ENCODE data around the gene CUEDC1.
"Not testable (repeated sequence)": the region's sequence is repeated elsewhere in the genome, so short reads cannot be mapped to it uniquely, and the experiment has no call there.

Gene CUEDC1

DNA sequence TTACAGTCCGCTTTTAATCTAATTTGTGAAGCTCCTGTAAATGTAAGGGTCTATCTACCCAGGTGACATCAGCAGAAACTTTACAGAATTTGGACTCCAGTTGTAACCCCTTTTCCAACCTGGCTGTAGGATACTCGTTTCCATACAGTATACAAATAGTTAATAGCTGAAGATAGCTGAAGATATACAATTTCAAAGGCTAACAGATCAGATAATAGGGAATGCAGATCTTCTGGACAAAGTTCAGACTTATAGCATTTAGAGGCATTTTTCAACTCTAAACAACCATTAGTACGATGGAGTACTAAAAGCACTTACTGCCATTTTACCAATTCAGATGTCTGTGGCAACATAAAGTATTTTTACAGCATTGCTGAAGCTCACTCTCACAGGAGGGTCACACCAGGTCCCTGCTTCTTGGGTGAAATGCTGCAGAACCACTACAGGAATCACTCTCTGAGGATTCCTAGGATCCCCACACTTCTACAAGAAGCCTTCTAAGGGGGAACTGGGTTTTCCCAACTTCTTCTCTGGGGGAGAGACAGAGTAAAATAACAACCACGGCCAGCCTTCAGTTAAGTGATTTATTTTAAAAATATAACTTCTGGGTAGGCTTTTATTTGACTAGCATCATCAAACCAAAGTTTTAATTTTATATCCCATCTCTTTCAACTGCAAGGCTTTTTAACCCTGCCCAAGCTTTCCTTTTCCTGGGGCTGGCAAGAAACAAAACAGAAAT, 29.9 kb upstream of the CUEDC1 start:
- DNase-seq, result no peak

DNA sequence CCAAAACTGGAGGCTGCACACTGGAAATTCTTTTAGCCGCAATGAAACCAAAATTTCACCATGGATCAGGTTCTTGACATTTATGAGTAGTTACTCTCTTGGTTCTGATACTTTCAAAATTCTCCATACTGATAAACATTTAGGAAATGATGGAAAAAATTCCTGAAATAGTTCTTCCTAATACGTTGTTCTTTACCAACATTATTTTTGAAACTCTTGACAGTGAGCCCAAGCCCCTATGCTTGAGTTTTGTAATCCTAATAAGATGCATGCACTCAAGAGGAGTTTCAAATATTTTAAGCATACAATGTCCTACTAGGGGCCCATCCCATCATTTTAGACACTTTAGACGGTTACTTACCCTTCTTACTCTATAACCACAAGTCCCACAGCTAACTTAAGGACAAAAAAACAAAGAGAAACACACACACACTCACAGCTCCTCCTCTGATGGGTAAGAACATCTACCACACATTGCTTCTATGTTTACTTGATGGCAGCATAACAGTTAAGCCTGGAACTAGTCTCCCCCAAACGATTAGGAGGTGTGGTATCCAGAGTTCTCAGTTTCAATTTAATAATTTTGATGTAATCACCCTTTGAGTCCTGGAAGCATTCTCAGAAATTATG, 29.2 kb upstream of the CUEDC1 start:
- DNase-seq, result no peak

DNA sequence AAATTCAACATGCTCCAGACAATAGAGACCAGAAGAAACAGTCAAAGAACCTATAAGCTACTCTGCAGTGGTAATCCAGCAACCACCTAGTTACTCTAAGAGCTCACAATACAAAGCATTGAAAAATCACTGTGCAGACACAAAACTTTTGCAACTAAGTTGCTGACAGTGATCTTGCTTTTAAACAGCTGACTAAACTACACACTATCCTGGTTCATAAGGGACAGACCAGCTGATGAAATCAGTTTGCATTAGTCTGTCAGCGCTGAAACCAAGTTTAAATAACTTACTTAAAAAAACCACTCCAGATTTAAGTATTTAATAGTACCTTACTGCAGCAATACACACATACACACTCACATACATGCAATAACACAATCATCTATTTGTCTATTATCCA, 28.2 kb upstream of the CUEDC1 start:
- no peak for DNase-seq

DNA sequence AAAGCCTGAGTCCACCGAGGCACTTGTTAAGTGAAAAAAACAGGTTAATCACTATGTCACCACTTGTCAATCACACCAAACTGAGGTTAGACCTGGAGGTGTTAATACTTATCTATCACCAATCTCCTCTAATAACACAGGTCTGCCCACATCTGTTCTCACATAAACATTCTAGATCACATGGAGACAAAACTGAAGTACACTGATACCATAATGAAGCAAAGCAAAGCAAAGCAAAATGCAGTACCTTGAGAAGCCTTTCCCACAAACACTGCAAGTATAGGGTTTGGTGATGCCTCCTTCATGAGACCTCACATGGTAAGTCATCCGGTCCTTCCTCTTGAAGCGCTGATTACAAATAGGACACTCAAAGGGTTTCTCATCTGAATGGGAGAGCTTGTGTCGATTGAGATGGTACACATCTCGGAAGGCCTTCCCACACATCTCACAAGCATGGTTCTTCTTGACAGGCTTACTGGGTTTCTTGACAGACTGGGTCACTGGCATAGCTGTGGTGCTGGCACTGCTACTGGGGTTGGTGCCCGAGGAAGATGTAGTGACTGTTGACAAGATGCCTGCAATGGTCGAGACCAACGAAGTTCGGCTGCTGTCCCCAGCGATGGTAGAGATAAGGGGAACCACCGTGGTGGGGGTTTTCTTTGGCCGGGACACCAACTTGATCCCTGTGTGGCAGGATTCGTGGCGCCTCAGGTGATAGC, 27.4 kb upstream of the CUEDC1 start:
- DNase-seq, result no peak

DNA sequence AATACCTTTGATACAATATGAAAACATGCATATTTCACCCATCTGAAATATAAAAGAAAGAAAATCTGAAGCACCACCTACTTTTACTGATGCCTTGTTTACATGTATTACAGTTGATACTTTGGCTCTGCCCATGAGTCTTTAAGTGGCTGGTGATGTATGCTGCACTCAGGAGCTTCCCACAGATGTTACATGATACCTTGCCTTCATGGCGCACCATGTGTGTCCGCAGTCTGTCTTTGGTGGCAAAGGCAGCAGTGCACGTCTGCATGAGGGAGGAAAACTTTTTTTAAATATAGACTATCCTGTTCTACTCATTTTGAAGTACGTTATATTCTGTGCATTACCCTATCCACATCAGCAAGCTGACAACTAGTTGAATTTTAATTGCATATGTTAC, 25.3 kb upstream of the CUEDC1 start:
- no peak for DNase-seq

DNA sequence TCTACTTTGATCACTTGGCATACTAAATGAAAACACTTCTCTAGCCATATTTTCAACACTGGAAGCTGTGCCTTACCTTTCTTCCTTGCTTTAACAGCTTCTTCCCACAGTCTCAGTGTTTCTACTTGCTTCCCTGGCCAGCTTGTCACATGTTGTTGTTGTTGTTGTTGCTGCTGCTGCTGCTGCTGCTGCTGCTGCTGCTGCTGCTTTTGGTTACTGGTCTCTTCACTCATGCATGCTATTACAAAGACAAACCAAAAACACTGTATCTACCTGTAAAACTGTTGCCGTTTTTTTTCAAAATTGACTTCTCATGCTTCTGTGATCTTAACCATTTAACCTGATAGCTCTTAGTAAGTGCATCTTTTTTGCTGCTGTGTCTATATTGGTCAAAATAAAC, 23.9 kb upstream of the CUEDC1 start:
- DNase-seq, result no peak

DNA sequence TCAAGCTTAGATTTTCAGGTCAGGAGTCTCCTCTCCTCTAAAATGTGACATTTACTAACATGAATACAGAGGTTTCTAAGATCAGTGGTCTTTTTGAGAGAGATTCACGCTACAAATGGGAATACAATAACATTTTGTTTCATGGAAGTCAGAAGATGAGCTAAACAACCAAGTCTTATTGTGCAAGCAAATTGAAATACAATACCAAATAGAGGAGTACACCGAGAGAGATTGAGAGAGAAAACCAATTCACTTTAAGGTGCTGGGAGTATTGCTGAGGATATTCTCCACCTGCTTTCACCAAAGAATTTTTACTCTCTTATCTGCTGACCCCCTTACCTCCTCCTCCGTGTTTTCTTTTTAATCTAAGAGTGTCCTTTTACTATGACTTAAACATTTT, 21.4 kb upstream of the CUEDC1 start:
- DNase-seq, result no peak

DNA sequence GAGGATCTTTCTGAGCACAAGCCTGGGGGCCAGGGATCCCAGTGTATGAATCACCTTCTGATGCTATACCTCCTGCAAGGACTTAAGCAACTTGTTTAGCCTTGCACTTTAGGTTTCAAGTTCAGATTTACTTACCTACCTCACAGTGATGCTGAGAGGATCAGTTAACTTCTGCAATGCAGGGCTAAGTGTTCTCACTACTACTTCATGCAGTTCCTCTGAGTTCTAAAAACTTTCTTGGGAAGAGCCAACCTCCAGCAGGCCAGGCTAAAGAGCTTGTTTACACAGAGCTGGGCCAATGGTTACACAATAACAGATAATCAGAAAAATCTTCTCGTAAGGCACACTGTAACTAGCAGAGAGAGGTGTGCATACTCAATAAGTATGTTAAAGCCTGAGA, 19.8 kb upstream of the CUEDC1 start:
- DNase-seq, result no peak

DNA sequence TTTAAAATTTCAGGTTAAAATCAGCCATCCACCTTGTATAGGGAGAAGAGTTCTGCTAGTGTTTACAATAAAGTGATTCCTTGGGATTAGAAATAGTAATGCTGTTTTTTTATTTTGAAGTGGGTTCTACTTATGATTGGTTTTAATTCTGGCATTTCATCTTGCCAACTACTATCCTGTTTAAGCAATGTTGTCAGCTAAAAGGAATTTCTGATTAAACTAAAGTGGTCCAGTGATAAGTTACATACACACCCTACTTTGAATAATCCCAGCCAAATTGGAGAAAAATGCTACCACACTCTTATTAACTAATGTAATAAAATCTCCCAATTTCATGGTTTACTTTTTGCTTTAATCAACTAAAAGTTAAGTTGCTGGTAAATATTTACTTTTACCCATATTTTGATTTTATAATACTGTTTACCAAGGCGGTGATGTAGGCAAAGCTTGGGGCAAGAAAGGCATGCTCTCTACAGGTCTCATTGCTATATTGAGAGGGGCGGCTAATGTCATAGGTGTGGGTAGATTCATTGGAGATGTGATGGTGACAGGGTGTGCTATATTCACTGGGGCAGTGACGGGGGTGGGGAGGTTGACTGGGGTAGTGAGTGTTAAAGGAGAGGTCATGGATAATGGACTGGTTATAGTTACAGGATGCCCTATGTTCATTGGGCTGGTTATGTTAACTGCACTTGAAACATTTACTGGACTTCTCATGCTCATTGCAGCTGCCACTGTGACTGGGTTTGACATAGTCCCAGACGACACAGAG, 19.0 kb upstream of the CUEDC1 start:
- not testable (repeated sequence) for DNase-seq

DNA sequence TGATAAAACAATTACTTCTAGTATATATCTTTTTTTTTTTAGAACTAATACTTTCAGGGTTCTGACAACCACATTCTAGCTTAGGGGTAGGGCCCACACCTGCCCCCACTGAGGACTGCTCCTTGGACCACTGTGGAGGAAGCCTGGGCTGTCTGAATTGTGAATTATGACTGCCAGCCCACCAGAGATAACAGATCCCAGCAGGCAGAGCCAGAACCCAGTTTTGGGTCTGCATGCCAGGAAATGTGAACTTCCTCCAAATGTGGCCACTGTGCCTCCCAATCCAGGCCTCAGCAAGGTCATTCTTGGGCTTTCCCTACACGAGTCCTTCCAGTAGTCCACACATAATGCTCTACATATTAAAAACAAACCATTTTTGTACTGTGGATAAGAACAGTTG, 16.9 kb upstream of the CUEDC1 start:
- no peak for DNase-seq

DNA sequence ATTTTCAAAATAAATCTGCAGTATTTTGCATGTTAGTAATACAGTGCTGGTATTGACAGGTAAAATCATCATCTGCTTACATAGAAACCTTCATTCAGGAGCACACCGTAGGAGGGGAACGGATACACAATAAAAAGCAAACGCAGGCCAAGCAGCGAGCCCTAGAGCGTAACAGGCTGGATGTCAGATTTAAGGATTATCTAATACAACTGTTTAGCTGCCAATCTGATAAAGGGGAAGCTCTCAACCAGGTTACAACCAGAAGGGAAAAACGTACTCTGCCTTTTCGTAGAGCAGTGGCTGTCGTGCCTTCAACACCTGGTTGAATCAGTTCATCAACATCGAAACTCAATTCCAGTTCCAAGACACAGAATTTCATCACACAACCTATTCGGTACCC, 16.4 kb upstream of the CUEDC1 start:
- DNase-seq, result no peak

DNA sequence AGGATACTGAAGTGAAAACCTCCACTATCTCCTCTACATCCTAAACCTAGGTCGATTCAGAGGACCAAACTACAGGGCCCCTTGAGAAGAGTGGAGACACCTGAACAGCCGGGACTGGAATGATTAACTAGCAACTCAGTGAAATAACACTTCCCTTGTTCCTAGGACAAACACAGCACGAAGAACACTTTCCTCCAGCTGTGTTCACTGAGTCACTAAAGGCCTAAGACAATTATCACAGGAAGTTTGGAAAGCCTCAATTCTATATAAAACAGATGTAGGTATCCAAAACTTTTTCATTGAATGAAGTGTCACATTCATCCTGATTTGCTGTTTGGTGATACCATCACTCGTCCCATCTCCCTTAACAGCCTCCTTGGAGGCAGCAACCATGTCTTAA, 15.5 kb upstream of the CUEDC1 start:
- DNase-seq, result no peak

DNA sequence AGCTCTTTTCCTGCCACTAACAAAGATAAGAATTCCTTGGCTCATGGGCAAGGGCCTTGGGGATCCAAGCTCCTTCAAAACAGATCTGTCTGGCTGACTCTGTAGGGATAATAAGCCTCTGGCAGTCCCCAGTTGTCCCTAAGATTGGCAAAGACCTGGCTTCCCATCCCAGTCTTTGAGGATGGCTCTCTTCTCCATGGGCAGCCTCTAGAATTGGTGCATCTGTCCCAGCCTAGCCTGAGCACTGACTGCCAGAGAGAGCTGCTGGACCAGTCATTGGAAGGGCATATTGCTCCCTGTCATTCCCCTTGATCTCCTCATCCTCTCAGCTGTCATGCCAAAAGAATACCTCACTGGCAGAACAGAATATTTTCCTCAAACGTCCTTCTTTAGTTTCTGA, 13.2 kb upstream of the CUEDC1 start:
- no peak for DNase-seq

DNA sequence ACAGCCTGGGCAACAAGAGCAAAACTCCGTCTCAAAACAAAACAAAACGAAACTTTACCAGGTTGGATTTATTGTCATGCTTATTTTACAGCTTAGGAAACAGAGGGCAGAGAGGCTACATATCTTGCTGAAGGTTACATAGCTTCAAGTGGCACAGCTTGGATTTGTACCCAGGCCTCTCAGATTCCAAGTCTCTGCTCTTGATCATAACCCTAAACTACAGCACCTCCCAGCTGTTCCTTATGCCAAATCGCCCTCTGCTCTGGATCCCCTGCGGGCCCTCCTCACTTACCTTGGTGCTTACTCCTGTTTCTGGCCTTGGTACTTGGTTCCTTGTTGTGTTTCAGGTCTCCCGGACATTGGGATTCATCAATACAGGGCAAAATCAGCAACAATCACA, 11.7 kb upstream of the CUEDC1 start:
- DNase-seq, result no peak

DNA sequence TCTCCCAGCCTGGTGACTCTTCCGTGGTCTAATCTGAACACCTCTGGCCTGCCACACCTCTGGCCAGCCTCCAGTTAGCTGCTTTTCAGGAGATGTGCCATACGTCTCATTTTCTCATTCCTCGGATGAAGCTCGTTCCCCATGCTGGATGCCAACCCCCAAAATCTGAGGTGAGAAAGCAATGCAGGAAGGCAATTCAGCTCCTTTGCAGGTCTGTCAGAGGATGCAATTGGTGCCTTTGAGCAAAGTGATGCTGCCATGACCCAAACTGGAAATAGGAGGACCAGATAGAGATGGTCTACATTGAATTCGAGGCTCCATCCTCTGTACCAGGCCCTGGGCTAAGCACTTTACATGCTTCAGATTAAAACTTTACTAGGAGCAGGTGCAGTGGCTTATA, 11.0 kb upstream of the CUEDC1 start:
- DNase-seq, result no peak

DNA sequence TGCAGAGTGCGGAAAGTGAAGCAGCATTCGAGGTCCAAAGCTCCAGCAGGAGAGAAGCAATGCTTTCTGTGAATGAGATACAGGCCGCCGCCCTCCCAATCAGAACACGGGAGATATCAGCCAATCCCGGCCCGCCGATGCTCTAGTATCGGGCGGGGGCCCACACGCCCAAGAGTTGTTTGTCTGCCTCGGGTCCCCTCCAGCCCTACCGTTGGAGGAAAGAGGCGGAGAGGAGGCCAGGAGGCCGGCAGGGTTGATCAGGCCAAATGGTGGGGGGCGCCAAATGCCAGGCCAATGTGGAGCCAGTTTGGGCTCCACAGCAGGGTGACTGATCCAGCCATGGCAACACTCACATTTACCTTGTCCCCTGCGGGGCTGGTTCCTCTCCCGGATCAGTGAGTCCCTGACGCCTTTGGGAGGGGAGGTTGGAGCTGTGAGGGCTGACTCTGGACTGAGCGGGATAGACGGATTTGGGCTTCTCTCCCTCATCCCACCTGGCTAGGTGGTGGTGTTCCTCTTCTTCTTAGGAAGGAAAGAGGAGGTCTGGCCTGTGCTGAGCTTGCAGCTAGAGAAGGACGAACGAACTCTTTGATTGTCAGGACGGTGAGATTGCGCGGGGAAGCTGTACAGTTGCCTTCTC, 10.4 kb upstream of the CUEDC1 start:
- no peak for DNase-seq

DNA sequence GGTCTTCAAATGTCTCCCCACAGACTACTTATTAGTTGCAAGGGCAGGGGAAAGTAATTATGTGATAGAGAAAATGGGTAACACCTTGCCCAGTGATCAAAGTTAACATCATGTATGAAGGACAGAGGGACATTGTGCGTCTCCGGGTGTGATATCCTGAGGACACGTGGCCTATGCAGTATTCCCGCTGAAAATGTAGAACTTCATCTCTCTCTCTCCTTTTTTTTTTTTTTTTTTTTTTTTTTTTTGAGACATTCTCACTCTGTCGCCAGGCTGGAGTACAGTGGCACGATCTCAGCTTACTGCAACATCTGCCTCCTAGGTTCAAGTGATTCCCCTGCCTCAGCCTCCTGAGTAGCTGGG, 7.9 kb upstream of the CUEDC1 start:
- no peak for DNase-seq

DNA sequence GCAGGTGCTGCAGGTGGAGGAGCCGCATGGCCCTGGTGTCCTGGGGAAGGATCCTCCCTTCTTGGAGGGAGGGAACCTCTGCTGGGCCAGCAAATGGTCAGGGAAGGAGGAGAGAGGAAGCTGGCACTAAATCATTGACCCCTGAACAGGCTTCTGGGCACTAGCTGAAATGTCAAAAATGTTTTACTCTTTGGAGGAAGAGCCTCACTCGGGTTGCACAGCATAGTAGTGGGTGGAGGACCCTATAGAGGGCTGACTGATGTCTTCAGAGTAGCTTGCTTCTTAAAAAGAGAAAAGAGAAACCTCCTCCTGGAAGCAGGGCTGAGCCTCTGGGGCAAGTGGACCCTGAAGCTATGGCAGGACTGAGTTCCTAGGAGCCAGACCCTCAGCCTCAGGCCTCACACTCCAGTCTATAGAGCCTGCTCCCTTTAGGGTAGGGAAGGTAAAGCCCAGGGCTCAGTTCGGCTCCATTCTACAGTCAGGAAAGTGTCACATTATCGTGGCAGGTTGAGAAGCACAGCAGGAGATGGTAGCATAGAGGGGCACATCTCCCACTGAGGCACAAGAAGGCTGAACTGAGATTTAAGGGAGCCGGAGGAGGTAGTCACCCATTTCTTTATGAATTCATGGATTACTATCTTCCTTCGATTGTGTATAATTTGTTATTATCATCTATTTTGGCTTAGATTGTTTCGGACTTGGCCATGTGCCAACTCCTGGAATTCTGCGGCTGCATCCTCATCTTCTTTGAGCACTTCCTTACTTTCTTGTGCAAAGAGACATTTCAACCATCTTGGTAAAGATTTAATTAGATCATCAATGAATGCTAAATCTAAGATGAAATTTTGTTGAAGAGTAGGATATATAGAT, 7.3 kb upstream of the CUEDC1 start:
- DNase-seq, result no peak

DNA sequence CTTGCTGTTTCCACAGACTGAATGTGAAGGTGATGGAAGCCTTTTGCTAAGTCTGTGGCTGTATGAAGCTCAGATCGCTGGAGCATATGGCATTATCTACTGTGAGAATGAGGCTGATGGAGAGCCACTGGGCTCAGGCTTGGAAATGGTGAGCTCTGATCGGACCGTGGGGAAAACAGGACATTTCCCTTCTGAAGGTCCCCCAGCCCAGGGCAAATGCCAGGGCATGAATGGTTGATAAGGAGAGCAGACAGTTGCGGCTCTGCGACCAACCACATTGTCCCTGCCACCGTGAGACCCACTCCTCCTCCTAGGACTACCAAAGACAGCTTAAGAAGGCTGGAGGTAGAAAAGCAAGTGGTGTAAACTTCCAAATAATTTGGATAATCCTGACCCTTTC, 4.7 kb upstream of the CUEDC1 start:
- DNase-seq, result no peak

DNA sequence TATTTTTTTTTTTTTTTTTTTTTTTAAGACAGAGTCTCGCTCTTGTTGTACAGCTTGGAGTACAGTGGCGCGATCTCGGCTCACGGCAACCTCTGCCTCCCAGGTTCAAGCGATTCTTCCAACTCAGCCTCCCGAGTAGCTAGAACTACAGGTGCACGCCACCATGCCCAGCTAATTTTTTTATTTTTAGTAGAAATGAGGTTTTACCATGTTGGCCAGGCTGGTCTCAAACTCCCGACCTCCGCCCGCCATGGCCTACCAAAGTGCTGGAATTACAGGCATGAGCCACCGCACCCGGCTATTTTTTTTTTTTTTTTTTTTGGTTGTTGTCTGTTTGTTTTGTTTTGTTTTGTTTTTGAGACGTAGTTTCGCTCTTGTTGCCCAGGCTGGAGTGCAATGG, 3.2 kb upstream of the CUEDC1 start:
- not testable (repeated sequence) for DNase-seq

DNA sequence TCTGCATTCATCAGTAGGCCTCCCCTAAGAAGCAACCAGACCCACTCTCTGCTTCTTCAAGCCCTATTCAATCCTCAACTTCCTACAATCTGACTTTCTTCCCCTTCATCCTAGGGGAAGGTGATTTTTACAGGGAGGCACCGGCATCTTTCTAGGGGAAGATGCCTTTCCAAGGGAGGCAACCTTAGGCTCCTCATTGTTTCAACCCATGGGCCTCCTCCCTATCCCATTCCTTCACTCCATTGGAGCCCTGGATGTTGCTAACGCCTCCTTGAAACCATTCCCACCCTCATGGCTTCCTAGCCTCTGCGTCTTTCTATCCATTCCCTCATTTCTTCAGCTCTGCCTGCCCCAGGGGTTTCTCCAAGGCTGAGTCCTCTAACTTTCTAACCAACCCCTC, 2.7 kb upstream of the CUEDC1 start:
- DNase-seq, result no peak

Measured in activated T-cell treated with anti-CD3 and anti-CD28 coated beads for 4 hours (primary cell).